ENCODE data around the gene PPP1R27.
"Not testable (repeated sequence)": the region's sequence is repeated elsewhere in the genome, so short reads cannot be mapped to it uniquely, and the experiment has no call there.

PPP1R27 gene

GRCh38 chr17:81842378-81842724, 7.5 kb upstream of the PPP1R27 start:
- FAIRE-seq = no peak

GRCh38 chr17:81841866-81842265, 7.0 kb upstream of the PPP1R27 start:
- FAIRE-seq = no peak
- DNase-seq (ENCODE audit: low spot score) = no peak

More at GRCh38 chr17:81842378-81842724, 7.5 kb upstream of the PPP1R27 start:
- DNase-seq (ENCODE audit: low spot score) = no peak

- FAIRE-seq = no peak
- DNase-seq (ENCODE audit: low spot score) = no peak
Observed at GRCh38 chr17:81840826-81841778, 6.3 kb upstream of the PPP1R27 start.

GRCh38 chr17:81840059-81840458, 5.2 kb upstream of the PPP1R27 start:
- not testable (repeated sequence) for DNase-seq (ENCODE audit: low spot score); FAIRE-seq

GRCh38 chr17:81839301-81839700, 4.5 kb upstream of the PPP1R27 start:
- DNase-seq (ENCODE audit: low spot score) (no peak), FAIRE-seq (no peak)

- no peak for DNase-seq (ENCODE audit: low spot score)
- FAIRE-seq = no peak
Observed at GRCh38 chr17:81838753-81839255, 4.0 kb upstream of the PPP1R27 start.

GRCh38 chr17:81837641-81838040, 2.8 kb upstream of the PPP1R27 start:
- DNase-seq (ENCODE audit: low spot score) = no peak
- no peak for FAIRE-seq

GRCh38 chr17:81833921-81834830, 674 bp downstream of the PPP1R27 start:
- DNase-seq (ENCODE audit: low spot score) (no peak), FAIRE-seq (peak; percentile 20)

GRCh38 chr17:81833160-81833920, 1.5 kb downstream of the PPP1R27 start, which contains the start of gene MCRIP1:
MCRIP1 (minus strand) TSS chr17:81833291; CDS start chr17:81824506, 8,785 bp downstream.
- FAIRE-seq (peak; percentile 98), DNase-seq (ENCODE audit: low spot score) (peak; percentile 100)

GRCh38 chr17:81832608-81833159, 2.2 kb downstream of the PPP1R27 start:
- FAIRE-seq (peak; percentile 9), DNase-seq (ENCODE audit: low spot score) (no peak)

GRCh38 chr17:81831957-81832607, 2.8 kb downstream of the PPP1R27 start:
- FAIRE-seq = peak; percentile 69
- no peak for DNase-seq (ENCODE audit: low spot score)

GRCh38 chr17:81831563-81831956, 3.3 kb downstream of the PPP1R27 start:
- no peak for DNase-seq (ENCODE audit: low spot score)
- no peak for FAIRE-seq

GRCh38 chr17:81829858-81830257, 5.0 kb downstream of the PPP1R27 start:
- FAIRE-seq (no peak), DNase-seq (ENCODE audit: low spot score) (no peak)

GRCh38 chr17:81828656-81829055, 6.2 kb downstream of the PPP1R27 start:
- FAIRE-seq = no peak
- no peak for DNase-seq (ENCODE audit: low spot score)

GRCh38 chr17:81825841-81826466, 8.9 kb downstream of the PPP1R27 start:
- DNase-seq (ENCODE audit: low spot score) (no peak), FAIRE-seq (peak; percentile 48)

GRCh38 chr17:81824595-81824994, 10.3 kb downstream of the PPP1R27 start:
- no peak for DNase-seq (ENCODE audit: low spot score)
- FAIRE-seq = no peak

GRCh38 chr17:81823820-81824550, 10.9 kb downstream of the PPP1R27 start:
- FAIRE-seq = no peak

GRCh38 chr17:81822996-81823819, 11.6 kb downstream of the PPP1R27 start:
- DNase-seq (ENCODE audit: low spot score) (no peak), FAIRE-seq (no peak)

More at GRCh38 chr17:81823820-81824550, 10.9 kb downstream of the PPP1R27 start:
- DNase-seq (ENCODE audit: low spot score) = no peak

All from urothelium cell line (cell line).